Astrocyte (in vitro differentiated cells and primary cell): ENCODE measurements around the gene REXO2. TPM values are rescaled to one million over a fixed set of nuclear protein-coding genes. Genes with fewer than 3 reads are reported as not detected.

ENCODE experiments used
- DNase-seq: peaks from one replicate; pipeline ENCODE4 v3.0.0-alpha.2; 2010; ENCODE audit warnings: low read depth
- FAIRE-seq: peaks from 2 replicates; lab custom pipeline; 2011; peaks lifted over from hg19 to GRCh38; lab: Jason Lieb, UNC
- H2AFZ ChIP-seq: 2 replicates; pipeline ENCODE4 v1.6.0; 2012; ENCODE audit warnings: low read depth, low read length, inconsistent platforms
- H3K27ac ChIP-seq: 2 replicates; pipeline ENCODE4 v1.5.1; 2011; ENCODE audit warnings: low read depth, low read length, inconsistent platforms
- H3K27me3 ChIP-seq: 2 replicates; pipeline ENCODE4 v1.6.0; 2011; ENCODE audit warnings: low read length, inconsistent platforms; ENCODE audit not compliant: insufficient read depth
- H3K36me3 ChIP-seq: 2 replicates; pipeline ENCODE4 v1.5.1; 2011; ENCODE audit warnings: low read length, inconsistent platforms; ENCODE audit not compliant: insufficient read depth
- H3K4me1 ChIP-seq: 2 replicates; pipeline ENCODE4 v1.5.1; 2011; ENCODE audit warnings: low read length, inconsistent platforms; ENCODE audit not compliant: insufficient read depth
- H3K4me2 ChIP-seq: 2 replicates; pipeline ENCODE4 v1.6.0; 2012; ENCODE audit warnings: low read length, inconsistent platforms
- H3K4me3 ChIP-seq: 2 replicates; pipeline ENCODE4 v1.5.1; 2011; ENCODE audit warnings: low read depth, mild to moderate bottlenecking, low read length, inconsistent platforms; ENCODE audit not compliant: insufficient read depth
- H3K79me2 ChIP-seq: 2 replicates; pipeline ENCODE4 v1.6.0; 2012; ENCODE audit warnings: mild to moderate bottlenecking, low read length, inconsistent platforms; ENCODE audit not compliant: insufficient read depth
- H3K9ac ChIP-seq: 2 replicates; pipeline ENCODE4 v1.6.0; 2012; ENCODE audit warnings: mild to moderate bottlenecking, low read length, inconsistent platforms
- H3K9me3 ChIP-seq: 2 replicates; pipeline ENCODE4 v1.5.1; 2012; ENCODE audit warnings: low read depth, mild to moderate bottlenecking, low read length, inconsistent platforms; ENCODE audit not compliant: insufficient read depth
- H4K20me1 ChIP-seq: 2 replicates; pipeline ENCODE4 v1.6.0; 2012; ENCODE audit warnings: low read length, inconsistent platforms; ENCODE audit not compliant: insufficient read depth
- H3K27ac Mint-ChIP-seq: one replicate; pipeline ENCODE4 v1.8.0; 2021; ENCODE audit warnings: mild to moderate bottlenecking, mixed read lengths; ENCODE audit not compliant: unreplicated experiment
- H3K27me3 Mint-ChIP-seq: one replicate; pipeline ENCODE4 v1.8.0; 2021; ENCODE audit warnings: low read depth, mixed read lengths; ENCODE audit not compliant: unreplicated experiment
- H3K36me3 Mint-ChIP-seq: one replicate; pipeline ENCODE4 v1.8.0; 2021; ENCODE audit warnings: low read depth, mixed read lengths; ENCODE audit not compliant: unreplicated experiment
- H3K4me1 Mint-ChIP-seq: one replicate; pipeline ENCODE4 v1.8.0; 2021; ENCODE audit warnings: low read depth, mixed read lengths; ENCODE audit not compliant: unreplicated experiment
- H3K4me3 Mint-ChIP-seq: one replicate; pipeline ENCODE4 v1.8.0; 2021; ENCODE audit warnings: mild to moderate bottlenecking, moderate library complexity, mixed read lengths; ENCODE audit not compliant: unreplicated experiment
- H3K9me3 Mint-ChIP-seq: one replicate; pipeline ENCODE4 v1.8.0; 2021; ENCODE audit warnings: mild to moderate bottlenecking, mixed read lengths; ENCODE audit not compliant: unreplicated experiment
- EZH2 ChIP-seq: IDR thresholded peaks from 2 replicates; pipeline ENCODE4 v1.6.1; 2012; ENCODE audit warnings: mild to moderate bottlenecking, low read length, inconsistent platforms; ENCODE audit not compliant: insufficient read depth
- total RNA-seq: library from RNA; stranded (reverse); gene quantifications from 2 replicates; pipeline ENCODE4 v1.2.1, GENCODE V29; 2021
- TF ChIP-seq, protein P1 (sequence below): IDR thresholded peaks from 2 replicates; pipeline ENCODE4 v1.5.1; 2011; ENCODE audit warnings: low read depth, mild to moderate bottlenecking, inconsistent platforms, low read length, moderate library complexity; ENCODE audit not compliant: insufficient read depth

The REXO2 gene
- total RNA-seq, 1 donor from 2014 or later, result 181 TPM

DNA sequence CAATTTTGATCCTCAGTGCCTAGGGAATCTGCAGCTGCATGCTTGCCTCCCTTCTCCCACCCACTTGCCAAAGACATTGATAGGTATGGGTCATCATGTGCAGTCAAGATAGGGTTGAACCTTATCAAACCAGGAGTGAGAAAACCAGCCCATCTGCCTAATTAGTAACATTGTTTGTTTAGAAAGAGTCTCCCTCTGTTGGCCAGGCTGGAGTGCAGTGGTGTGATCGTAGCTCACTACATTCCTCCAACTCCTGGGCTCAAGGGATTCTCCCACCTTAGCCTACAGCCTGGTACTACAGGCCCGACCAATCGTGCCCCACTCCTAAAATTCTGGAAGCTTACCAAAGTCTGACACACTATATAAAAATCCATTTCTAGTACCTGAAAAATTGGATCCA, 43.5 kb upstream of the REXO2 start:
- Histone ChIP-seq H3K36me3 (no peaks in the 10 kb centered on the region), H3K4me2 (no peak overlapping the region), H3K4me1 (peaks cover 16% of the 10 kb centered on the region), H2AFZ (no peak overlapping the region), H3K9me3 (no peaks in the 10 kb centered on the region), H3K79me2 (peaks cover 18% of the 10 kb centered on the region), H3K4me3 (no peak overlapping the region), H3K27ac (no peak overlapping the region), H3K9ac (no peak overlapping the region), H3K27me3 (no peaks in the 10 kb centered on the region), H4K20me1 (no peaks in the 10 kb centered on the region)
- no peaks in the 10 kb centered on the region for H3K27me3 Mint-ChIP-seq
- FAIRE-seq, result no peak
- H3K4me1 Mint-ChIP-seq, result peaks cover 14% of the 10 kb centered on the region
- no peak for TF ChIP-seq EZH2
- TF ChIP-seq, protein P1, sequence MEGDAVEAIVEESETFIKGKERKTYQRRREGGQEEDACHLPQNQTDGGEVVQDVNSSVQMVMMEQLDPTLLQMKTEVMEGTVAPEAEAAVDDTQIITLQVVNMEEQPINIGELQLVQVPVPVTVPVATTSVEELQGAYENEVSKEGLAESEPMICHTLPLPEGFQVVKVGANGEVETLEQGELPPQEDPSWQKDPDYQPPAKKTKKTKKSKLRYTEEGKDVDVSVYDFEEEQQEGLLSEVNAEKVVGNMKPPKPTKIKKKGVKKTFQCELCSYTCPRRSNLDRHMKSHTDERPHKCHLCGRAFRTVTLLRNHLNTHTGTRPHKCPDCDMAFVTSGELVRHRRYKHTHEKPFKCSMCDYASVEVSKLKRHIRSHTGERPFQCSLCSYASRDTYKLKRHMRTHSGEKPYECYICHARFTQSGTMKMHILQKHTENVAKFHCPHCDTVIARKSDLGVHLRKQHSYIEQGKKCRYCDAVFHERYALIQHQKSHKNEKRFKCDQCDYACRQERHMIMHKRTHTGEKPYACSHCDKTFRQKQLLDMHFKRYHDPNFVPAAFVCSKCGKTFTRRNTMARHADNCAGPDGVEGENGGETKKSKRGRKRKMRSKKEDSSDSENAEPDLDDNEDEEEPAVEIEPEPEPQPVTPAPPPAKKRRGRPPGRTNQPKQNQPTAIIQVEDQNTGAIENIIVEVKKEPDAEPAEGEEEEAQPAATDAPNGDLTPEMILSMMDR, result peak; percentile 21
- no peak overlapping the region for H3K27ac Mint-ChIP-seq
- H3K9me3 Mint-ChIP-seq, result no peaks in the 10 kb centered on the region
- H3K36me3 Mint-ChIP-seq, result no peaks in the 10 kb centered on the region
- DNase-seq, result no peak
- no peak overlapping the region for H3K4me3 Mint-ChIP-seq

DNA sequence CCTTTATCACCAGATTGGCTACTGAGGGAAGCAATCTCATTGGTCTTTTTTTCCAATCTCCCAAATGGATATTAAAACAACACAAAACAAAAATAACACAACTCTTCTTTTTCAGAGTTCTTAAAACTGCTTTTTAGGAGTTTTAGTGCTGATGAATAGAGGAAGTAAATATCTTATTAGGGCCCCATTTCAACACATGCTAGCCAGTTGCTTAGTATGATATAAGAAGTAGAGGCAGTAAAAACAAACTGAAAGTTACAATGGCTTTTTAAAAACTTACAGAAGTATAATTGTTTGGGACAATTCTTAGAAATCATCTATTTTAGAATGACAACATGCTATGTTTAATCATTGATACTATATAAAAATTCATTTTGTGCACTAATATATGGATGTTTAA, 42.4 kb upstream of the REXO2 start:
- Mint-ChIP-seq H3K9me3 (no peaks in the 10 kb centered on the region), H3K4me3 (no peak overlapping the region), H3K36me3 (peaks cover under 1% of the 10 kb centered on the region), H3K27me3 (no peaks in the 10 kb centered on the region), H3K27ac (no peak overlapping the region), H3K4me1 (peaks cover 14% of the 10 kb centered on the region)
- Histone ChIP-seq H2AFZ (no peak overlapping the region), H3K4me2 (no peak overlapping the region), H3K36me3 (no peaks in the 10 kb centered on the region), H3K9me3 (no peaks in the 10 kb centered on the region), H3K27me3 (no peaks in the 10 kb centered on the region), H3K4me3 (no peak overlapping the region), H3K9ac (no peak overlapping the region), H4K20me1 (no peaks in the 10 kb centered on the region), H3K4me1 (peaks cover 16% of the 10 kb centered on the region), H3K79me2 (peaks cover 30% of the 10 kb centered on the region), H3K27ac (no peak overlapping the region)
- no peak for TF ChIP-seq EZH2
- TF ChIP-seq, protein P1, result no peak
- FAIRE-seq (no peak), DNase-seq (no peak)

DNA sequence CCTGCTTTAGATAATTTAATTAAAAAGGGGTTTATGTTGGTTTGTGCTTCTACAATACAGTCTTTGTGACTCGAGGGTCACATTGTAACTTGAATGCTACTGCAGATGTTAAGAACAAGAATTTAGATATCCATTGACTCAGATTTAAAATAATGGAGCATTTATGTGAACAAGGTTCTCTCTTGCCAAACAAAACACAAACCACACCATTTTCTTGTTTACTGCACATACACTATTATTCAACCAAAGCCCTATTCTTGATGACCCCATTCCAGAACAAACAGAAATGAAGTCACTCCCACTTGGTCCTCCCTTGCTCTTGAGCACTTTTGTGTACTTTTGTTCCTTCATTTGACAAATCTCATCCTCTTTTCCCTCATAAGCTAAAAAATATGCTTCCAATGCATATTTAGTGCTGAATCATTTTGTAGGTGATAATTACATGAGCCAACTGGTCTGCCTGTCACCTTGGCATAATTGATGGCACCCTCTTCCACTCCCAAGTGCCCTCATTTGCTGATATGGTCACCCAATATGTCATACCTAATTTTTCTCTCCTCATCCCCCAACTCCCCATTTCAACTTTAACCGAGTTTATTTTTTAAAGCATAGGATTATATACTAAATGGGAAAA, 41.8 kb upstream of the REXO2 start:
- no peaks in the 10 kb centered on the region for H4K20me1 ChIP-seq
- no peaks in the 10 kb centered on the region for H3K9me3 ChIP-seq
- Mint-ChIP-seq H3K27ac (no peak overlapping the region), H3K4me3 (no peak overlapping the region), H3K36me3 (peaks cover 2% of the 10 kb centered on the region), H3K27me3 (no peaks in the 10 kb centered on the region), H3K9me3 (no peaks in the 10 kb centered on the region), H3K4me1 (peaks cover 17% of the 10 kb centered on the region)
- no peak for DNase-seq
- H3K27ac ChIP-seq, result no peak overlapping the region
- no peaks in the 10 kb centered on the region for H3K27me3 ChIP-seq
- no peak overlapping the region for H3K9ac ChIP-seq
- H3K4me3 ChIP-seq, result no peak overlapping the region
- peaks cover 36% of the 10 kb centered on the region for H3K79me2 ChIP-seq
- H3K4me2 ChIP-seq, result peak overlapping the region; percentile 13
- no peak for TF ChIP-seq EZH2
- TF ChIP-seq, protein P1, result no peak
- no peak overlapping the region for H2AFZ ChIP-seq
- peak; percentile 39 for FAIRE-seq
- peaks cover 16% of the 10 kb centered on the region for H3K4me1 ChIP-seq
- H3K36me3 ChIP-seq, result no peaks in the 10 kb centered on the region
